ENCODE results near the gene LIX1.

Gene LIX1

GRCh38 chr5:97074859-97075489 lies 67.4 kb downstream of the LIX1 start:
- DNase-seq (ENCODE audit: low read depth, low spot score), result no peak

GRCh38 chr5:97073420-97073819 lies 69.0 kb downstream of the LIX1 start:
- no peak for DNase-seq (ENCODE audit: low read depth, low spot score)

- DNase-seq (ENCODE audit: low read depth, low spot score), result no peak
Observed at GRCh38 chr5:97072696-97073095, 69.7 kb downstream of the LIX1 start.

GRCh38 chr5:97071993-97072392 lies 70.4 kb downstream of the LIX1 start:
- no peak for DNase-seq (ENCODE audit: low read depth, low spot score)

GRCh38 chr5:97071101-97071500 lies 71.3 kb downstream of the LIX1 start:
- no peak for DNase-seq (ENCODE audit: low read depth, low spot score)

- DNase-seq (ENCODE audit: low read depth, low spot score), result no peak
Observed at GRCh38 chr5:97070234-97070633, 72.2 kb downstream of the LIX1 start.

GRCh38 chr5:97067296-97067850 lies 75.0 kb downstream of the LIX1 start:
- no peak for DNase-seq (ENCODE audit: low read depth, low spot score)

GRCh38 chr5:97065475-97065874 lies 76.9 kb downstream of the LIX1 start:
- DNase-seq (ENCODE audit: low read depth, low spot score), result no peak

- no peak for DNase-seq (ENCODE audit: low read depth, low spot score)
Observed at GRCh38 chr5:97063251-97063650, 79.2 kb downstream of the LIX1 start.

- no peak for DNase-seq (ENCODE audit: low read depth, low spot score)
Observed at GRCh38 chr5:97062046-97062445, 80.4 kb downstream of the LIX1 start.

GRCh38 chr5:97056263-97056662 lies 86.1 kb downstream of the LIX1 start:
- DNase-seq (ENCODE audit: low read depth, low spot score), result no peak

GRCh38 chr5:97049175-97049574 lies 93.2 kb downstream of the LIX1 start:
- DNase-seq (ENCODE audit: low read depth, low spot score), result no peak

GRCh38 chr5:97047076-97047475 lies 95.3 kb downstream of the LIX1 start:
- DNase-seq (ENCODE audit: low read depth, low spot score), result no peak

GRCh38 chr5:97046270-97046982 lies 96.0 kb downstream of the LIX1 start:
- no peak for DNase-seq (ENCODE audit: low read depth, low spot score)

- DNase-seq (ENCODE audit: low read depth, low spot score), result peak; percentile 54
Observed at GRCh38 chr5:97044052-97044451, 98.4 kb downstream of the LIX1 start.

- DNase-seq (ENCODE audit: low read depth, low spot score), result no peak
Observed at GRCh38 chr5:97043511-97043910, 98.9 kb downstream of the LIX1 start.

- no peak for DNase-seq (ENCODE audit: low read depth, low spot score)
Observed at GRCh38 chr5:97042996-97043395, 99.4 kb downstream of the LIX1 start.
